NCI-H1694 treated with DMSO at 0.1 percent for 48 hours (cell line): ENCODE results near the gene LAMA4.
A peak's percentile ranks its signal among the peaks of the same experiment; 100 is the strongest.
"Not testable (repeated sequence)": the region's sequence is repeated elsewhere in the genome, so short reads cannot be mapped to it uniquely, and the experiment has no call there.

Source experiments
- DNase-seq: peaks from one replicate; lab custom pipeline; 2025; lab: John Stamatoyannopoulos, UW

Gene LAMA4

DNA sequence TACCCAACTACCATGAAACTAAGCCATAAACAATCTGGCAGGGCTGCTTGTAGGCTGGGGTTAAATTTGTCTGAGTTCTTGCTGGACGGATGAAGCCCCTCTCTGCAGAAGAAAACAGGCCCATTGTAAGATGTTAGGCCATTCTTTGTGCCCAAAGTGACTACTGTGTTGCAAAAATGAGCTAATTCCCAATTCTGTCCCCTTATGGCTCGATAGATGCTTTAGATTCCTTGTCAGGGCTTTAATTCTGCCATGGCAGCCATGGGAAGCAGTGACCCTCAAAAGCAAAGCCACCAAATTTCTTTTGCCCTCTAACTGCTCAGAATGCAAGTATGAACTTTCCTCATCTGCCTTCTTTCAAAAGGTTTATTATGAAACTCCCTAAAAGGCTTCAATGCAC, 45.2 kb downstream of the LAMA4 start:
- no peak for DNase-seq

GRCh38 chr6:112207776-112208175, 46.6 kb downstream of the LAMA4 start:
- no peak for DNase-seq

DNA sequence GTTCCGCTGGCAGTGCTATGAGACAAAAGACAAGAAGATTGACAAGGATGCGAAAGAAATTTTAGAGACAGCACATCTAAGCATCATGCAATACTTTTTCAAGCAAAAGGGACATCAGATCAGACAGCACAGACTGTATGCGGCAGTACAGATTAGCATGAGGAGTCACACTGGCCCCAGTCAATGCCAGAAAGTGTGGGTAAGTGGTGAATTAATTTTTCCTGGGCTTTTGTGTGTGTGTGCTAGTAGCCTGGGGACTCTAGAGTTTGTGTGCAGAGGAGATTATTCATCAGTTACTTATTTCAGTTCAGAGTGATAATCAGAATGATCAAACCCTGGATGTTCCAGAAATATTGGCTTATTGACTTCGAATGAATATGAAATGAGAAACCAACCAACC, 47.2 kb downstream of the LAMA4 start:
- DNase-seq, result no peak

DNA sequence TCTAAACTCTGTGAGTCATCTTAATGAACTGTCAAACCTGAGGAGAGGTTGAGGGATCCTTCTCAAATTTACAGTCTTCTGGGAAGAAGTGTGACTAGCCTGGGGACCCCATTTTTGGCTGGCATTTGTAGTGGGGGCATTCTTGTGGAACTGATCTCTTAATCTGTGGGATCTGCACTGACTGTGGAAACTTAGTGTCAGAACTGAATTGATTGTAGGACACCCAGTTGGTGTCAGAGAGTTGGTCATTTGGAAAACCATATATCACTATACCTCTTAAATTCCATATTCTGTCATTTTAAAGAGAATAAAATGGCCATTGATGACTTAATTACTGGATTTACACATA, 48.3 kb downstream of the LAMA4 start:
- DNase-seq, result no peak

GRCh38 chr6:112205427-112206109, 48.8 kb downstream of the LAMA4 start:
- no peak for DNase-seq

DNA sequence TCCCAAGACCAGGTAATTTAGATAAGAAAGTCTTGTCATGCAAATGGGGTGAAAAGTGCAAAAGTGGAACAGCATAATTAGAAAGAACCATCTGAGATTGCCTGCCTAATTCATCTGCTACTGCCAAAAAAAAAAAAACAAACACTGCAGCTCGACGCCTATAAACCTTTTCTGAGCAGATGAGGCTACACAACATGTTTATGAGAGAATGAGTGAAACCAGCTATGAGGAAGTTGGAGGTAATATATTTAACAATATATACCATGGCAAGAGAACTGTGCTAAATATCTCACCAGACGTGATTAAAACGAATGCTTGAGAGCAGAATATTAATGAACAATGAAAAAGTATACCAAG, 50.0 kb downstream of the LAMA4 start:
- DNase-seq, result peak; percentile 29

DNA sequence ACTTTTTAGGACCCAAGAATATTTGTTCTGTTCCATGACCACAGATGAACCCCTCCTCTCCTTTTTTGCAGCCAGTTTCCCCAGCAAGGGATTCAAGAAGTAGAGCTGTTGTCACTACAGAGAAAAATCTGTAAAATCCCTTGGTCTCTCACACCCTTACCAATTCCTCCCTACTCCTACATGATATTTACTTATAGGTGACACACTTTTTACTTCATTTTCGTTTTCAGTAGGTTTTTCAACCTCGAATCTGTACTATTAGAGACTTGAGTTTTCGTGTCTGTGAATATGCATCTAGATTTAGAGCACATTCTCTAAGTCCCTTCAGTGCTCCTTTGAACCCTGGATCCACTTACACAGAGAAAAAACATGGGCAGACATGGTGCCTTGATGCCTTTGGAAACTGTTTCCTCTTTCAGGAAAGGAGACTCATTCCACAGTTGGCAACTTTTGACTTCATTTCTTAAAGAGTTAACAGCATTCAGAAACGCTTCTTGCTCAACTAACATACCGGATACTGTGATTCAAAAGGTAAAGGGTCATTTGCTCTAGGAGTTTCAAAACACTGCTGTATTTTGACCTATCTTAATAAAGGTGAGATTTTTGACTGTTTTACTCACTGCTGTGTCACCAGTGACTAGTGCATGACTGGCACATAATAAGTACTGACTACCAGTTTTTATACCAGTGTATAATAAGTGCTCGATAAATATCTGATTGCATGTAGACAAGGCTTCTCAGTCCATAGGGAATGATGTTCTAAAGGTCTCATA, 50.6 kb downstream of the LAMA4 start:
- no peak for DNase-seq

DNA sequence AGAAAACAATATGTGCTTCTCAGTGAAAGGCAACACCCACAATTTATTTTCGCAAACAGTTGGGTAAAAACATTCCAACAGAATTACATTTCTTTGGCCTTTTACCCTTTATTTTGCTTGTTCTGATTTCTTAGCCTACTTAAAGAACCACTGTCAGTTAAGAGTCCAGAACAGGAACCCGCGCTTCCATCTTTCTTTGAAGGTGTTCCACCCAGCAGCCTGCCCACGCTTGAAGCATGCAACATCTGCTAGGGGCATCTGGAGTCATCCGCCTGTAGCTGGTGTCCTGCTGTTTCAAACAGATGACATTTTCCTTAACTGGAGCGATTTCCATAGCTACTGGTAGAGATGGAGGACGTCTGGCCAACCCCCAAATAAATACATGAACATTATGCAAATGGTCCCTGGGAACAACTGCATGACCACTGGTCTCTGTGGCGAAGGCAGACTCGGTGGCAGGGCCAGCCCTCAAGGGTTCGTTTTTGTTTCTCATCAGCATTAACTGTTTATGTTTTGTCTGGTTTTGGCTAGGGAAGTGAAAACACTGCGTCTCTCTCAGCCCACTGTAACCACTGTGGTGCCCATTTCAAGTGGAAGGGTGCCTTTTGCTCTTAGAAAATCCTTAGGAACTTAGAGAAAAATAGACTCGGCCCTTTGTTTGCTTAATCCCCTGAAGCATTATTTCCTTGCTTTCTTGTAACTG, 51.6 kb downstream of the LAMA4 start:
- DNase-seq, result peak; percentile 80

DNA sequence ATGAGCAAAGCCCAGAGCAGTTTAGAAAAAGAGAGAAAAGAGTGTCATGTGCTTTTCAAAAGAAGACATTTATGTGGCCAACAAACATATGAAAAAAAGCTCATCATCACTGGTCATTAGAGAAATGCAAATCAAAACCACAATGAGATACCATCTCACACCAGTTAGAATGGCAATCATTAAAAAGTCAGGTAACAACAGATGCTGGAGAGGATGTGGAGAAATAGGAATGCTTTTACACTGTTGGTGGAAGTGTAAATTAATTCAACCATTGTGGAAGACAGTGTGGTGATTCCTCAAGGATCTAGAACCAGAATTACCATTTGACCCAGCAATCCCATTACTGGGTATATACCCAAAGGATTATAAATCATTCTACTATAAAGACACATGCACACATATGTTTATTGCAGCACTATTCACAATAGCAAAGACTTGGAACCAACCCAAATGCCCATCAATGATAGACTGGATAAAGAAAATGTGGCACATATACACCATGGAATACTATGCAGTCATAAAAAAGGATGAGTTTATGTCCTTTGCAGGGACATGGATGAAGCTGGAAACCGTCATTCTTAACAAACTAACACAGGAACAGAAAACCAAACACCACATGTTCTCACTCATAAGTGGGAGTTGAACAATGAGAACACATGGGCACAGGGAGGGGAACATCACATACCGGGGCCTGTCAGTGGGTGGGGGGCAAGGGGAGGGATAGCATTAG, 54.0 kb downstream of the LAMA4 start:
- not testable (repeated sequence) for DNase-seq

GRCh38 chr6:112199001-112199403, 55.4 kb downstream of the LAMA4 start:
- no peak for DNase-seq

DNA sequence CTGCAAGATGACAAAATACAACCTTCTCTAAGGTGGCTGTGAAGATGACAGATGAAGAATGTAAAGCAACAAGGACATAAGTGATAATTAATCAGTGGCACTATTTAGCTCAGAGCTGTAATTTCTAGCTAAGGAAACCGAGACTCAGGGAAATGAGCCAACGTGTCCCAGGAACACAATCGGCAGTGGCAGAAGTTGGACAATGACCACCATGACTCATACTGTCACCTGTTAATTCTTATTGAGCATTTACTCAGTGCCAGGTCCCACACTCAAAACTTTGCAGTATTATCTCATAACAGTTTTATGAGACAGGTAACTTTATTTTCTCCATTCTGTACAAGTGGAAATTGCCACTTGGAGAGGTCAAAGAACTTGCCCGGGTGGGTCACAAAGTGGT, 55.8 kb downstream of the LAMA4 start:
- no peak for DNase-seq

- no peak for DNase-seq
Observed at GRCh38 chr6:112197636-112198035, 56.7 kb downstream of the LAMA4 start.

GRCh38 chr6:112196306-112196705, 58.1 kb downstream of the LAMA4 start:
- no peak for DNase-seq

GRCh38 chr6:112195166-112195565, 59.2 kb downstream of the LAMA4 start:
- no peak for DNase-seq

GRCh38 chr6:112194511-112194910, 59.9 kb downstream of the LAMA4 start:
- no peak for DNase-seq

- no peak for DNase-seq
Observed at GRCh38 chr6:112193535-112194051, 60.8 kb downstream of the LAMA4 start.

GRCh38 chr6:112193117-112193516, 61.2 kb downstream of the LAMA4 start:
- DNase-seq, result no peak

GRCh38 chr6:112191509-112192020, 62.8 kb downstream of the LAMA4 start:
- DNase-seq, result no peak

- DNase-seq, result no peak
Observed at GRCh38 chr6:112190164-112190563, 64.2 kb downstream of the LAMA4 start.

DNA sequence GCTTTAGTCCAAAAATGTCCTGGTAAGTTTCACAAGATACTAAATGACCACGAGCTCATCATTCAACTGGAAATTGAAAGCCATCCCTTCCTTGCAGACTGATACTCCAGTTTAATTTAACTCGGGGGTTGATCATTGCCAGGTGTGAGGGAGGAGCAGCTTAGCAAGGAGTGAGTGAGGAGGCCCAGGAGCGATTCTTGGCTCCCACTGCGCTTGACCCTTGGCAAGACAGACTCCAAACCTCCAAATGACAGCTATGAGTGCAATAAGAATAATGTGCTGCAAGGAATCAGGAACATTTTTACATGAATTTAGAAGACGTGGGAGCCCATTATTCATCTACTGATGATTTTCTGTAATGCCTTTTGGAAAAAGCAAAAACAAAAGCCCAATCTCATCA, 64.9 kb downstream of the LAMA4 start:
- no peak for DNase-seq

DNA sequence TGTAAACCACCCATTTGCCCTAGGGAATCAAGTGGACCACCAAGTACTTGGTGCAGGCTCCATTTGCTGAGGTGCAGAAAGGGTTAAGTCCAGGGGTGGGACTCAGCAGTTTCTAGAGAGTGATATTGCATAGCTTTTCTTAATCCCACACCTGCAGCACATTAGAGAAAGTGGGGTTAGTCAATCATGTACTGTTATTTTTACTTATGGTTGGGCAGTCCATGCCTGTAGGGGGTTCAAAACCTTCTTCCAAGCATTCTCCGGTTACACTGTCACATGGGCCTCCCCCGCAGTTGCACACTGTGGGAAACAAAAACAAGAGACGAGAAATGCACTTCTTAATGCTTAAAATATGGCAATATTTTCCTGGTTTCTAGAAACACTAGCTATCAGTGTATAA, 65.5 kb downstream of the LAMA4 start:
- no peak for DNase-seq

- no peak for DNase-seq
Observed at GRCh38 chr6:112187736-112188135, 66.6 kb downstream of the LAMA4 start.
